Panc1 (cell line): Measurements from ENCODE around the gene ZNF185. TPM values are rescaled to one million over a fixed set of nuclear protein-coding genes. Genes with fewer than 3 reads are reported as not detected.

Experiments used
- ATAC-seq: fragments of 200-7000 bp; cut with Tn5 transposase; 2 replicates; pipeline ENCODE4 v1.9.1; 2020; ENCODE audit warnings: mild to moderate bottlenecking, moderate library complexity
- BruUV-seq: library from RNA; stranded (reverse); fragments of 400-500 nt; replicated peaks from 2 replicates; lab custom pipeline; 2021; lab: Mats Ljungman, UMichigan
- CTCF ChIA-PET: fragments of 300-600 bp; sonication (Branson Sonifier 250); formaldehyde crosslinking; loops from one replicate; lab custom pipeline; 2022; ENCODE audit warnings: antibody characterized with exemption; lab: Charles Lee
- POLR2A ChIA-PET: fragments of 300-600 bp; sonication (Branson Sonifier 250); formaldehyde crosslinking; loops from one replicate; lab custom pipeline; 2022; ENCODE audit warnings: antibody characterized with exemption; lab: Charles Lee
- DNase-seq: peaks from one replicate; pipeline ENCODE4 v3.0.0-alpha.2; 2010; ENCODE audit warnings: low read depth, low spot score
- H3K27ac ChIP-seq: 2 replicates; pipeline ENCODE4 v1.5.1; 2011; ENCODE audit warnings: mild to moderate bottlenecking, low read length, inconsistent platforms
- H3K27me3 ChIP-seq: fragments of 200-500 bp; sonication (Bioruptor generic); 2 replicates; pipeline ENCODE4 v1.6.0; 2014; ENCODE audit warnings: low read length, inconsistent platforms; ENCODE audit not compliant: control insufficient read depth, insufficient read depth
- H3K36me3 ChIP-seq: fragments of 200-500 bp; sonication (Bioruptor generic); 2 replicates; pipeline ENCODE4 v1.5.1; 2014; ENCODE audit warnings: inconsistent platforms, mild to moderate bottlenecking, low read length, moderate library complexity; ENCODE audit not compliant: control insufficient read depth, insufficient read depth
- H3K4me1 ChIP-seq: 2 replicates; pipeline ENCODE4 v1.5.1; 2011; ENCODE audit warnings: inconsistent platforms, mild to moderate bottlenecking, low read length, moderate library complexity; ENCODE audit not compliant: control insufficient read depth, insufficient read depth
- H3K4me3 ChIP-seq, 2 experiments: 2 replicates each; pipeline ENCODE4 v1.5.1; 2011 to 2012; ENCODE audit warnings: low read depth in 2 of 2, low read length in 2 of 2, mild to moderate bottlenecking in 2 of 2, inconsistent platforms in 1 of 2, moderate library complexity in 1 of 2
- H3K9me3 ChIP-seq: fragments of 200-500 bp; sonication (Bioruptor generic); 2 replicates; pipeline ENCODE4 v1.5.1; 2014; ENCODE audit warnings: low read depth, mild to moderate bottlenecking, inconsistent platforms, low read length, moderate library complexity; ENCODE audit not compliant: control insufficient read depth, insufficient read depth
- POLR2AphosphoS5 ChIP-seq: IDR thresholded peaks from 2 replicates; pipeline ENCODE4 v1.6.1; 2012; ENCODE audit warnings: mild to moderate bottlenecking, low read depth, low read length, moderate library complexity
- SIN3A ChIP-seq: IDR thresholded peaks from 2 replicates; pipeline ENCODE4 v1.6.1; 2012; ENCODE audit warnings: low read depth, mild to moderate bottlenecking, low read length, moderate library complexity, borderline replicate concordance; ENCODE audit not compliant: insufficient read depth
- TCF7L2 ChIP-seq: IDR thresholded peaks from 2 replicates; pipeline ENCODE4 v1.6.1; 2011; ENCODE audit warnings: mild to moderate bottlenecking, low read depth, low read length, inconsistent platforms
- in situ Hi-C: cut with HindIII; loops from 2 replicates; pipeline ENCODE4 v1.10.0; 2016; ENCODE audit warnings: low sequenced_read_pairs, low pct_unique_long_range_greater_than_20kb
- intact Hi-C: fragments of 100-400 bp; cut with micrococcal nuclease; formaldehyde crosslinking; loops from one replicate; pipeline ENCODE4 v1.10.0; 2022; ENCODE audit not compliant: unreplicated experiment
- total RNA-seq: library from RNA; stranded (reverse); gene quantifications from one replicate; pipeline ENCODE4 v1.2.1, GENCODE V29; 2021; ENCODE audit not compliant: unreplicated experiment
- TF ChIP-seq, protein P1 (sequence below): fragments of 450-650 bp; IDR thresholded peaks from 2 replicates; pipeline ENCODE4 v1.5.1; 2017; ENCODE audit warnings: mild to moderate bottlenecking
- TF ChIP-seq, protein P2 (sequence below), 2 experiments: IDR thresholded peaks; 2 replicates each; pipeline ENCODE4 v1.6.1; 2011 to 2012; ENCODE audit warnings: low read depth in 2 of 2, control low read depth in 1 of 2, low read length in 1 of 2, mild to moderate bottlenecking in 1 of 2, moderate library complexity in 1 of 2; ENCODE audit not compliant: insufficient read depth in 1 of 2

ZNF185 gene
- total RNA-seq, 1 experiment from 2014 or later, result 5.4 TPM

DNA sequence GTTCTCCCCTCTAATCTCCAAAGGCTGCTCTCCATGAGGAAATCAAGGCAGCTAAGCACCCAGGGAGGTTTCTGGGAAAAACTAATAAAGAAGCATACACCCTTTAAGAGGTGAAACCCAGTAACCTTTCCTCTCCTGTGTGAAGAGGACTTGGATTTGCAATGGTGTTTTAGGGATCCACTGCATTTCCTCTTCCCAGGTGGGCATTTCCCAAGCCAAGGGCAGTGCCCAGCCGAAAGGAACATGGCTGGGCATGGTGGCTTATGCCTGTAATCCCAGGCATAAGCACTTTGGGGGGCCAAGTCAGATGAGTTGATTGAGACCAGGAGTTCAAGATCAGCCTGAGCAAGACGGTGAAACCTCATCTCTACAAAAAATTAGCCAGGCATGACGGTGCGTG lies 5.4 kb upstream of the ZNF185 start:
- intact Hi-C loops (no loop called here), in situ Hi-C loops (no loop called here)
- Histone ChIP-seq H3K36me3 (no peaks in the 10 kb centered on the region), H3K27ac (no peak overlapping the region), H3K27me3 (peaks cover 6% of the 10 kb centered on the region), H3K9me3 (no peaks in the 10 kb centered on the region), H3K4me1 (no peaks in the 10 kb centered on the region), H3K4me3 (no peak overlapping the region)
- no peak for TF ChIP-seq POLR2AphosphoS5
- TF ChIP-seq TCF7L2, result no peak
- TF ChIP-seq SIN3A, result no peak
- TF ChIP-seq, protein P1, sequence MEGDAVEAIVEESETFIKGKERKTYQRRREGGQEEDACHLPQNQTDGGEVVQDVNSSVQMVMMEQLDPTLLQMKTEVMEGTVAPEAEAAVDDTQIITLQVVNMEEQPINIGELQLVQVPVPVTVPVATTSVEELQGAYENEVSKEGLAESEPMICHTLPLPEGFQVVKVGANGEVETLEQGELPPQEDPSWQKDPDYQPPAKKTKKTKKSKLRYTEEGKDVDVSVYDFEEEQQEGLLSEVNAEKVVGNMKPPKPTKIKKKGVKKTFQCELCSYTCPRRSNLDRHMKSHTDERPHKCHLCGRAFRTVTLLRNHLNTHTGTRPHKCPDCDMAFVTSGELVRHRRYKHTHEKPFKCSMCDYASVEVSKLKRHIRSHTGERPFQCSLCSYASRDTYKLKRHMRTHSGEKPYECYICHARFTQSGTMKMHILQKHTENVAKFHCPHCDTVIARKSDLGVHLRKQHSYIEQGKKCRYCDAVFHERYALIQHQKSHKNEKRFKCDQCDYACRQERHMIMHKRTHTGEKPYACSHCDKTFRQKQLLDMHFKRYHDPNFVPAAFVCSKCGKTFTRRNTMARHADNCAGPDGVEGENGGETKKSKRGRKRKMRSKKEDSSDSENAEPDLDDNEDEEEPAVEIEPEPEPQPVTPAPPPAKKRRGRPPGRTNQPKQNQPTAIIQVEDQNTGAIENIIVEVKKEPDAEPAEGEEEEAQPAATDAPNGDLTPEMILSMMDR, result no peak
- POLR2A ChIA-PET, result no interaction called here
- BruUV-seq, result no TSS peak
- ATAC-seq, result no peak
- no peak for DNase-seq
- CTCF ChIA-PET, result no interaction called here

DNA sequence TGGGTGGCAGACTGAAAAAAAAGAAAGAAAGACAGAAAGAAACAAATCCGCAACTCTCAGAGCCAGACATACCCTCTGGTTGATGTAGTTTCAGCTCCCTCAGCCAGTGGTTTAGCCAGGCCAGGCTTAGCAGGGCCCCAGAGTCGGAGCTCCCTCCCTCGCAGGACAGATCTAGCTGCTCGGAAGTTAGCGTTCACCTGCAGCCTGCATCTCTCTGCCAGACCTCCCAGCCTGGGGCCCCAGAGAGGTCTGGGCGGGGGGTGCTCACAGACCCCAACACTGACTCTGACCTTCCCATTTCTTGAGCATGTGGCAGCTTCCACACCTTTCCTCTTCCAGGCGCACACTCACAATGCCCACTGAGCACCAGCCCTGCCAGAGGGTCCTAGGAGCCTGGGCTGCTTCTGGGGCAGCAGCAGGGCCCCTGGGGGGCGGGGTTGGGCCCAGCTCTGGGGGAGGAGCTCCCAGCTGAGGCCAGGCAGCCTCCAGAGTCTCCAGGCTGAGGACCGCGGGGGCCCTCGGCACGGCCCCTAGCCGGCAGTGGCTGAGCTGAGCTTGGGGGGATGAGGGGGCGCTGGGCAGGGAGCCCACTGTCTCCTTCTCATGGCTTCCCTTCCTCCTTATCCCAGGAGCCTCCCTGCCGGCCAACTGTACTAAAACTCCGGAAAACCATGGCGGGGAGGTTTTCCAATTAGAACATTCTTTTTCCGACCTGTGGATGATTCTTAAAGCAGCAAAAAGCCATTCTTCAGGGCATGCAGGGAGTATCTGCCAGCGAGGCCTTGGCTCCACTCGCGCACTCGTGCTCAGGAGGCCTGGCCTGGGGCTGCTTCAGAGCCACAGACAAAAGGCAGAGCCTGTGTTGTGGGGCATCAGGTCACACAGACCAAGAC lies 4.6 kb upstream of the ZNF185 start:
- POLR2A ChIA-PET, result no interaction called here
- CTCF ChIA-PET, result no interaction called here
- TF ChIP-seq, protein P2, sequence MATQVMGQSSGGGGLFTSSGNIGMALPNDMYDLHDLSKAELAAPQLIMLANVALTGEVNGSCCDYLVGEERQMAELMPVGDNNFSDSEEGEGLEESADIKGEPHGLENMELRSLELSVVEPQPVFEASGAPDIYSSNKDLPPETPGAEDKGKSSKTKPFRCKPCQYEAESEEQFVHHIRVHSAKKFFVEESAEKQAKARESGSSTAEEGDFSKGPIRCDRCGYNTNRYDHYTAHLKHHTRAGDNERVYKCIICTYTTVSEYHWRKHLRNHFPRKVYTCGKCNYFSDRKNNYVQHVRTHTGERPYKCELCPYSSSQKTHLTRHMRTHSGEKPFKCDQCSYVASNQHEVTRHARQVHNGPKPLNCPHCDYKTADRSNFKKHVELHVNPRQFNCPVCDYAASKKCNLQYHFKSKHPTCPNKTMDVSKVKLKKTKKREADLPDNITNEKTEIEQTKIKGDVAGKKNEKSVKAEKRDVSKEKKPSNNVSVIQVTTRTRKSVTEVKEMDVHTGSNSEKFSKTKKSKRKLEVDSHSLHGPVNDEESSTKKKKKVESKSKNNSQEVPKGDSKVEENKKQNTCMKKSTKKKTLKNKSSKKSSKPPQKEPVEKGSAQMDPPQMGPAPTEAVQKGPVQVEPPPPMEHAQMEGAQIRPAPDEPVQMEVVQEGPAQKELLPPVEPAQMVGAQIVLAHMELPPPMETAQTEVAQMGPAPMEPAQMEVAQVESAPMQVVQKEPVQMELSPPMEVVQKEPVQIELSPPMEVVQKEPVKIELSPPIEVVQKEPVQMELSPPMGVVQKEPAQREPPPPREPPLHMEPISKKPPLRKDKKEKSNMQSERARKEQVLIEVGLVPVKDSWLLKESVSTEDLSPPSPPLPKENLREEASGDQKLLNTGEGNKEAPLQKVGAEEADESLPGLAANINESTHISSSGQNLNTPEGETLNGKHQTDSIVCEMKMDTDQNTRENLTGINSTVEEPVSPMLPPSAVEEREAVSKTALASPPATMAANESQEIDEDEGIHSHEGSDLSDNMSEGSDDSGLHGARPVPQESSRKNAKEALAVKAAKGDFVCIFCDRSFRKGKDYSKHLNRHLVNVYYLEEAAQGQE (IDR thresholded peaks at IDR 0.05; ENCODE audit: insufficient read depth in 1 of 2, low read depth in 2 of 2, low read length in 1 of 2), result no peak
- no peak for TF ChIP-seq POLR2AphosphoS5
- no peak for TF ChIP-seq TCF7L2
- TF ChIP-seq, protein P1, result no peak
- no peak for TF ChIP-seq SIN3A
- Histone ChIP-seq H3K9me3 (no peaks in the 10 kb centered on the region), H3K27me3 (peaks cover 4% of the 10 kb centered on the region; the same call in 1 of the 2 replicates), H3K4me3 (no peak overlapping the region), H3K4me1 (no peaks in the 10 kb centered on the region), H3K27ac (no peak overlapping the region), H3K36me3 (no peaks in the 10 kb centered on the region)
- ATAC-seq (no peak), DNase-seq (no peak)
- intact Hi-C loops, result no loop called here
- BruUV-seq, result no TSS peak
- in situ Hi-C loops, result no loop called here
